SK-N-MC (cell line): ENCODE measurements around the gene DSP.

Experiments used
- EZH2 ChIP-seq: fragments of 200-600 bp; sonication (generic); IDR thresholded peaks from one replicate; pipeline ENCODE4 v1.6.1; 2017; ENCODE audit warnings: antibody characterized with exemption
- POLR2AphosphoS5 ChIP-seq: IDR thresholded peaks from 2 replicates; pipeline ENCODE4 v1.6.1; 2012; ENCODE audit warnings: mild to moderate bottlenecking, low read depth, low read length, borderline replicate concordance

- TF ChIP-seq POLR2AphosphoS5 (no peak), EZH2 (no peak)
These were observed 7.3 kb upstream of the DSP start for GRCh38 chr6:7534192-7534591.
